Trophoblast cell (in vitro differentiated cells and primary cell): Measurements from ENCODE around the gene KRT20.

ENCODE experiments used
- DNase-seq, 2 donors: peaks; one replicate each; pipeline ENCODE4 v3.0.0-alpha.2; 2016
- H2AFZ ChIP-seq: 2 replicates; pipeline ENCODE4 v1.6.1; 2013; ENCODE audit warnings: low read length, moderate library complexity, mild to moderate bottlenecking; ENCODE audit not compliant: insufficient read depth, poor library complexity
- H2AK5ac ChIP-seq: 2 replicates; pipeline ENCODE4 v1.6.1; 2013; ENCODE audit warnings: mild to moderate bottlenecking, low read length
- H2BK120ac ChIP-seq: 2 replicates; pipeline ENCODE4 v1.6.1; 2013; ENCODE audit warnings: low read length, mild to moderate bottlenecking, moderate library complexity; ENCODE audit not compliant: insufficient read depth, poor library complexity
- H2BK12ac ChIP-seq: 2 replicates; pipeline ENCODE4 v1.6.1; 2013; ENCODE audit warnings: mild to moderate bottlenecking, low read length, moderate library complexity
- H2BK5ac ChIP-seq: 2 replicates; pipeline ENCODE4 v1.6.1; 2013; ENCODE audit warnings: low read length, low read depth, moderate library complexity, mild to moderate bottlenecking; ENCODE audit not compliant: poor library complexity
- H3K14ac ChIP-seq: 2 replicates; pipeline ENCODE4 v1.6.1; 2013; ENCODE audit warnings: mild to moderate bottlenecking, low read length
- H3K18ac ChIP-seq: 2 replicates; pipeline ENCODE4 v1.6.1; 2013; ENCODE audit warnings: mild to moderate bottlenecking, low read length
- H3K23ac ChIP-seq: 2 replicates; pipeline ENCODE4 v1.6.1; 2013; ENCODE audit warnings: low read length
- H3K27ac ChIP-seq: 2 replicates; pipeline ENCODE4 v1.5.1; 2013; ENCODE audit warnings: low read depth, mild to moderate bottlenecking, inconsistent platforms, low read length, moderate library complexity
- H3K27me3 ChIP-seq: 2 replicates; pipeline ENCODE4 v1.6.1; 2013; ENCODE audit warnings: inconsistent platforms, mild to moderate bottlenecking, low read length, moderate library complexity; ENCODE audit not compliant: insufficient read depth
- H3K36me3 ChIP-seq, 2 experiments: 1 replicate in 1 of 2; 2 replicates in 1 of 2; pipeline ENCODE4 v1.6.1; 2013; ENCODE audit warnings: low read length in 2 of 2, mild to moderate bottlenecking in 2 of 2, moderate library complexity in 1 of 2; ENCODE audit not compliant: insufficient read depth in 2 of 2, control insufficient read depth in 1 of 2
- H3K4ac ChIP-seq: 2 replicates; pipeline ENCODE4 v1.6.1; 2013; ENCODE audit warnings: low read depth, mild to moderate bottlenecking, low read length, moderate library complexity
- H3K4me1 ChIP-seq, 2 experiments: 1 replicate in 1 of 2; 2 replicates in 1 of 2; pipeline ENCODE4 v1.6.1; 2013; ENCODE audit warnings: low read length in 2 of 2, mild to moderate bottlenecking in 2 of 2, moderate library complexity in 1 of 2; ENCODE audit not compliant: insufficient read depth in 2 of 2, control insufficient read depth in 1 of 2
- H3K4me2 ChIP-seq: 2 replicates; pipeline ENCODE4 v1.6.1; 2013; ENCODE audit warnings: inconsistent platforms, mild to moderate bottlenecking, low read length, moderate library complexity
- H3K4me3 ChIP-seq: 2 replicates; pipeline ENCODE4 v1.5.1; 2013; ENCODE audit warnings: mild to moderate bottlenecking, low read depth, low read length, inconsistent platforms
- H3K79me1 ChIP-seq: one replicate; pipeline ENCODE4 v1.6.1; 2013; ENCODE audit warnings: low read length
- H3K79me2 ChIP-seq: 2 replicates; pipeline ENCODE4 v1.6.1; 2013; ENCODE audit warnings: low read length, mild to moderate bottlenecking; ENCODE audit not compliant: control insufficient read depth, insufficient read depth, poor library complexity
- H3K9ac ChIP-seq: 2 replicates; pipeline ENCODE4 v1.6.1; 2013; ENCODE audit warnings: mild to moderate bottlenecking, low read length
- H3K9me3 ChIP-seq: 2 replicates; pipeline ENCODE4 v1.6.1; 2013; ENCODE audit warnings: low read depth, mild to moderate bottlenecking, control low read depth, inconsistent platforms, low read length; ENCODE audit not compliant: insufficient read depth
- H4K12ac ChIP-seq: 2 replicates; pipeline ENCODE4 v1.6.1; 2013; ENCODE audit warnings: low read depth, mild to moderate bottlenecking, low read length, moderate library complexity
- H4K8ac ChIP-seq: 2 replicates; pipeline ENCODE4 v1.6.1; 2013; ENCODE audit warnings: low read depth, mild to moderate bottlenecking, low read length, moderate library complexity
- H4K91ac ChIP-seq: one replicate; pipeline ENCODE4 v1.6.1; 2013; ENCODE audit warnings: low read depth, mild to moderate bottlenecking, low read length, moderate library complexity
- WGBS: extraction: QIAGEN DNeasy Blood & Tissue Kit; methylation state at CpG from one replicate; pipeline ENCODE4 v1.1.7; 2013; ENCODE audit warnings: missing lambda C conversion rate; ENCODE audit not compliant: insufficient read length, insufficient coverage; ENCODE audit errors: extremely low coverage; 5-methylcytosine and 5-hydroxymethylcytosine counted together

Gene KRT20

GRCh38 chr17:40830085-40830776, 54.8 kb downstream of the KRT20 start:
- Histone ChIP-seq H3K36me3 (peaks cover 0 to 5% of the 10 kb centered on the region in 2 experiments), H3K79me1 (no peaks in the 10 kb centered on the region), H3K18ac (no peak overlapping the region), H3K79me2 (no peaks in the 10 kb centered on the region), H3K9ac (no peak overlapping the region), H2BK12ac (no peak overlapping the region), H3K23ac (no peak overlapping the region), H3K4me2 (no peak overlapping the region), H2BK120ac (no peak overlapping the region), H4K8ac (no peak overlapping the region), H2AFZ (no peak overlapping the region), H3K4me3 (no peak overlapping the region), H4K91ac (no peak overlapping the region), H2BK5ac (no peak overlapping the region), H3K4me1 (no peaks in the 10 kb centered on the region), H3K9me3 (no peaks in the 10 kb centered on the region), H4K12ac (no peak overlapping the region), H3K27ac (no peak overlapping the region), H3K27me3 (no peaks in the 10 kb centered on the region), H2AK5ac (no peak overlapping the region), H3K4ac (no peak overlapping the region), H3K14ac (no peak overlapping the region)
- no peak for DNase-seq
- WGBS = no CpG with 5 or more reads among the region's 2 CpGs

- H3K36me3 ChIP-seq = no peaks in the 10 kb centered on the region
- no peak overlapping the region for H3K14ac ChIP-seq
- no peaks in the 10 kb centered on the region for H3K79me2 ChIP-seq
- H3K27me3 ChIP-seq = no peaks in the 10 kb centered on the region
- no peak overlapping the region for H4K12ac ChIP-seq
- H3K4me2 ChIP-seq = no peak overlapping the region
- H4K8ac ChIP-seq = no peak overlapping the region
- no peak overlapping the region for H2BK12ac ChIP-seq
- H3K79me1 ChIP-seq = no peaks in the 10 kb centered on the region
- H2BK5ac ChIP-seq = no peak overlapping the region
- no peaks in the 10 kb centered on the region for H3K9me3 ChIP-seq
- no peaks in the 10 kb centered on the region for H3K4me1 ChIP-seq
- H2AFZ ChIP-seq = no peak overlapping the region
- no peak overlapping the region for H2BK120ac ChIP-seq
- no peak overlapping the region for H3K9ac ChIP-seq
- H3K4ac ChIP-seq = no peak overlapping the region
- DNase-seq = no peak
- H2AK5ac ChIP-seq = no peak overlapping the region
- WGBS = no CpG with 5 or more reads among the region's 4 CpGs
- no peak overlapping the region for H3K23ac ChIP-seq
- no peak overlapping the region for H3K4me3 ChIP-seq
- no peak overlapping the region for H4K91ac ChIP-seq
- H3K18ac ChIP-seq = no peak overlapping the region
- H3K27ac ChIP-seq = no peak overlapping the region
Measured at GRCh38 chr17:40828454-40829044, 56.5 kb downstream of the KRT20 start.

GRCh38 chr17:40827746-40828453, 57.1 kb downstream of the KRT20 start:
- no peaks in the 10 kb centered on the region for H3K36me3 ChIP-seq
- H3K27me3 ChIP-seq = no peaks in the 10 kb centered on the region
- no peaks in the 10 kb centered on the region for H3K9me3 ChIP-seq
- no peak overlapping the region for H4K12ac ChIP-seq
- no peak overlapping the region for H2BK5ac ChIP-seq
- no peak overlapping the region for H2AK5ac ChIP-seq
- H4K8ac ChIP-seq = no peak overlapping the region
- H2BK12ac ChIP-seq = no peak overlapping the region
- no peak overlapping the region for H3K23ac ChIP-seq
- H3K27ac ChIP-seq = no peak overlapping the region
- peak; percentile 8 to 27 for DNase-seq
- no peak overlapping the region for H3K4me2 ChIP-seq
- no peak overlapping the region for H2AFZ ChIP-seq
- WGBS = no CpG with 5 or more reads among the region's 7 CpGs
- H3K4me3 ChIP-seq = no peak overlapping the region
- no peak overlapping the region for H3K14ac ChIP-seq
- no peak overlapping the region for H3K18ac ChIP-seq
- no peaks in the 10 kb centered on the region for H3K4me1 ChIP-seq
- H3K79me2 ChIP-seq = no peaks in the 10 kb centered on the region
- H3K4ac ChIP-seq = no peak overlapping the region
- H4K91ac ChIP-seq = no peak overlapping the region
- no peaks in the 10 kb centered on the region for H3K79me1 ChIP-seq
- H2BK120ac ChIP-seq = no peak overlapping the region
- no peak overlapping the region for H3K9ac ChIP-seq
